Panc1 (cell line): Measurements from ENCODE around the gene SYT14. TPM values are rescaled to one million over a fixed set of nuclear protein-coding genes. Genes with fewer than 3 reads are reported as not detected.

Experiments
- ATAC-seq: fragments of 200-7000 bp; cut with Tn5 transposase; 2 replicates; pipeline ENCODE4 v1.9.1; 2020; ENCODE audit warnings: mild to moderate bottlenecking, moderate library complexity
- BruUV-seq: library from RNA; stranded (reverse); fragments of 400-500 nt; replicated peaks from 2 replicates; lab custom pipeline; 2021; lab: Mats Ljungman, UMichigan
- CTCF ChIA-PET: fragments of 300-600 bp; sonication (Branson Sonifier 250); formaldehyde crosslinking; loops from one replicate; lab custom pipeline; 2022; ENCODE audit warnings: antibody characterized with exemption; lab: Charles Lee
- POLR2A ChIA-PET: fragments of 300-600 bp; sonication (Branson Sonifier 250); formaldehyde crosslinking; loops from one replicate; lab custom pipeline; 2022; ENCODE audit warnings: antibody characterized with exemption; lab: Charles Lee
- DNase-seq: peaks from one replicate; pipeline ENCODE4 v3.0.0-alpha.2; 2010; ENCODE audit warnings: low read depth, low spot score
- H3K27ac ChIP-seq: 2 replicates; pipeline ENCODE4 v1.5.1; 2011; ENCODE audit warnings: mild to moderate bottlenecking, low read length, inconsistent platforms
- H3K27me3 ChIP-seq: fragments of 200-500 bp; sonication (Bioruptor generic); 2 replicates; pipeline ENCODE4 v1.6.0; 2014; ENCODE audit warnings: low read length, inconsistent platforms; ENCODE audit not compliant: control insufficient read depth, insufficient read depth
- H3K36me3 ChIP-seq: fragments of 200-500 bp; sonication (Bioruptor generic); 2 replicates; pipeline ENCODE4 v1.5.1; 2014; ENCODE audit warnings: inconsistent platforms, mild to moderate bottlenecking, low read length, moderate library complexity; ENCODE audit not compliant: control insufficient read depth, insufficient read depth
- H3K4me1 ChIP-seq: 2 replicates; pipeline ENCODE4 v1.5.1; 2011; ENCODE audit warnings: inconsistent platforms, mild to moderate bottlenecking, low read length, moderate library complexity; ENCODE audit not compliant: control insufficient read depth, insufficient read depth
- H3K4me3 ChIP-seq, 2 experiments: 2 replicates each; pipeline ENCODE4 v1.5.1; 2011 to 2012; ENCODE audit warnings: low read depth in 2 of 2, low read length in 2 of 2, mild to moderate bottlenecking in 2 of 2, inconsistent platforms in 1 of 2, moderate library complexity in 1 of 2
- H3K9me3 ChIP-seq: fragments of 200-500 bp; sonication (Bioruptor generic); 2 replicates; pipeline ENCODE4 v1.5.1; 2014; ENCODE audit warnings: low read depth, mild to moderate bottlenecking, inconsistent platforms, low read length, moderate library complexity; ENCODE audit not compliant: control insufficient read depth, insufficient read depth
- CTCF ChIP-seq: fragments of 450-650 bp; IDR thresholded peaks from 2 replicates; pipeline ENCODE4 v1.5.1; 2017; ENCODE audit warnings: mild to moderate bottlenecking
- POLR2AphosphoS5 ChIP-seq: IDR thresholded peaks from 2 replicates; pipeline ENCODE4 v1.6.1; 2012; ENCODE audit warnings: mild to moderate bottlenecking, low read depth, low read length, moderate library complexity
- REST ChIP-seq, 2 experiments: IDR thresholded peaks; 2 replicates each; pipeline ENCODE4 v1.6.1; 2011 to 2012; ENCODE audit warnings: low read depth in 2 of 2, control low read depth in 1 of 2, low read length in 1 of 2, mild to moderate bottlenecking in 1 of 2, moderate library complexity in 1 of 2; ENCODE audit not compliant: insufficient read depth in 1 of 2
- SIN3A ChIP-seq: IDR thresholded peaks from 2 replicates; pipeline ENCODE4 v1.6.1; 2012; ENCODE audit warnings: low read depth, mild to moderate bottlenecking, low read length, moderate library complexity, borderline replicate concordance; ENCODE audit not compliant: insufficient read depth
- TCF7L2 ChIP-seq: IDR thresholded peaks from 2 replicates; pipeline ENCODE4 v1.6.1; 2011; ENCODE audit warnings: mild to moderate bottlenecking, low read depth, low read length, inconsistent platforms
- in situ Hi-C: cut with HindIII; loops from 2 replicates; pipeline ENCODE4 v1.10.0; 2016; ENCODE audit warnings: low sequenced_read_pairs, low pct_unique_long_range_greater_than_20kb
- intact Hi-C: fragments of 100-400 bp; cut with micrococcal nuclease; formaldehyde crosslinking; loops from one replicate; pipeline ENCODE4 v1.10.0; 2022; ENCODE audit not compliant: unreplicated experiment
- total RNA-seq: library from RNA; stranded (reverse); gene quantifications from one replicate; pipeline ENCODE4 v1.2.1, GENCODE V29; 2021; ENCODE audit not compliant: unreplicated experiment

The SYT14 gene
- total RNA-seq, 1 experiment from 2014 or later, result not detected

GRCh38 chr1:210093461-210093860, 155.4 kb downstream of the SYT14 start:
- H3K4me3 ChIP-seq, result no peak overlapping the region
- ATAC-seq (no peak), DNase-seq (no peak)
- in situ Hi-C loops, result no loop called here
- ChIA-PET CTCF (no interaction called here), POLR2A (no interaction called here)
- H3K27ac ChIP-seq, result no peak overlapping the region
- H3K27me3 ChIP-seq, result no peaks in the 10 kb centered on the region
- no peaks in the 10 kb centered on the region for H3K9me3 ChIP-seq
- no TSS peak for BruUV-seq
- no peaks in the 10 kb centered on the region for H3K36me3 ChIP-seq
- H3K4me1 ChIP-seq, result no peaks in the 10 kb centered on the region
- TF ChIP-seq REST (IDR thresholded peaks at IDR 0.05; ENCODE audit: insufficient read depth in 1 of 2, low read depth in 2 of 2, low read length in 1 of 2) (no peak), SIN3A (no peak), POLR2AphosphoS5 (no peak), TCF7L2 (no peak)
- intact Hi-C loops, result no loop called here

GRCh38 chr1:210098356-210098755, 160.3 kb downstream of the SYT14 start:
- no TSS peak for BruUV-seq
- CTCF ChIA-PET, result no interaction called here
- in situ Hi-C loops (no loop called here), intact Hi-C loops (no loop called here)
- TF ChIP-seq TCF7L2, result no peak
- TF ChIP-seq CTCF, result no peak
- TF ChIP-seq REST (IDR thresholded peaks at IDR 0.05; ENCODE audit: insufficient read depth in 1 of 2, low read depth in 2 of 2, low read length in 1 of 2), result no peak
- TF ChIP-seq SIN3A, result no peak
- no peak for TF ChIP-seq POLR2AphosphoS5
- POLR2A ChIA-PET, result no interaction called here
- Histone ChIP-seq H3K9me3 (no peaks in the 10 kb centered on the region), H3K27ac (no peak overlapping the region), H3K4me1 (no peaks in the 10 kb centered on the region), H3K36me3 (no peaks in the 10 kb centered on the region), H3K4me3 (no peak overlapping the region), H3K27me3 (no peaks in the 10 kb centered on the region; the same call in 1 of the 2 replicates)
- ATAC-seq (no peak), DNase-seq (no peak)
